Body of pancreas (tissue), 4 donors: ENCODE measurements around the gene PIAS2. TPM values are rescaled to one million over a fixed set of nuclear protein-coding genes. Genes with fewer than 3 reads are reported as not detected.

Source experiments
- ATAC-seq: fragments of 150-250 bp; one replicate; pipeline ENCODE4 v1.9.1; 2016
- DNase-seq, 4 donors: peaks; one replicate each; pipeline ENCODE4 v3.0.0-alpha.2; 2019
- H3K27ac ChIP-seq, 4 donors: fragments of 200-600 bp; sonication (generic); 1 replicate in 3 of 4; 2 replicates in 1 of 4; pipeline versions ENCODE4 v1.5.1 to v1.6.1; 2016 to 2019; ENCODE audit warnings: mild to moderate bottlenecking in 1 of 4, mixed read lengths in 1 of 4, moderate library complexity in 1 of 4
- H3K27me3 ChIP-seq, 2 donors: fragments of 200-600 bp; sonication (generic); one replicate each; pipeline ENCODE4 v1.6.0; 2016; ENCODE audit warnings: mild to moderate bottlenecking in 1 of 2
- H3K36me3 ChIP-seq, 2 donors: fragments of 200-600 bp; sonication (generic); replicated peaks in 1 of 2; 2 replicates each; pipeline ENCODE4 v1.5.1; 2016; ENCODE audit warnings: low read depth in 2 of 2; ENCODE audit not compliant: insufficient read depth in 1 of 2
- H3K4me1 ChIP-seq: fragments of 200-600 bp; sonication (generic); one replicate; pipeline ENCODE4 v1.6.0; 2016
- H3K4me3 ChIP-seq, 2 donors: fragments of 200-600 bp; sonication (generic); 1 replicate in 1 of 2; 2 replicates in 1 of 2; pipeline ENCODE4 v1.5.1; 2016 to 2019
- H3K9me3 ChIP-seq, 3 donors: fragments of 200-600 bp; sonication (generic); 1 replicate in 2 of 3; 2 replicates in 1 of 3; pipeline ENCODE4 v1.5.1; 2016
- CTCF ChIP-seq, 7 experiments: fragments of 450-650 bp in 4 of 7; fragments of 200-600 bp in 3 of 7; sonication (generic) in 3 of 7; IDR thresholded peaks; one replicate each; pipeline ENCODE4 v1.5.1; 2016 to 2019; ENCODE audit warnings: antibody characterized with exemption in 7 of 7
- POLR2A ChIP-seq, 3 donors: fragments of 450-650 bp; IDR thresholded peaks; one replicate each; pipeline ENCODE4 v1.6.1; 2016; ENCODE audit warnings: antibody characterized with exemption in 3 of 3, mild to moderate bottlenecking in 2 of 3
- WGBS, 2 donors: methylation state at CpG; one replicate each; pipeline ENCODE4 v1.1.5; 2017; 5-methylcytosine and 5-hydroxymethylcytosine counted together
- intact Hi-C: fragments of 100-400 bp; cut with DNase I; formaldehyde crosslinking; loops from one replicate; pipeline ENCODE4 v1.15.1; 2023
- total RNA-seq, 2 donors: library from RNA; depleted of rRNA; stranded (reverse); fragments of >200 nt; gene quantifications; one replicate each; pipeline ENCODE4 v1.1.0, GENCODE V29; 2016

PIAS2 gene
- total RNA-seq, 2 donors from 2014 or later, result 12.5 to 15.6 TPM

DNA sequence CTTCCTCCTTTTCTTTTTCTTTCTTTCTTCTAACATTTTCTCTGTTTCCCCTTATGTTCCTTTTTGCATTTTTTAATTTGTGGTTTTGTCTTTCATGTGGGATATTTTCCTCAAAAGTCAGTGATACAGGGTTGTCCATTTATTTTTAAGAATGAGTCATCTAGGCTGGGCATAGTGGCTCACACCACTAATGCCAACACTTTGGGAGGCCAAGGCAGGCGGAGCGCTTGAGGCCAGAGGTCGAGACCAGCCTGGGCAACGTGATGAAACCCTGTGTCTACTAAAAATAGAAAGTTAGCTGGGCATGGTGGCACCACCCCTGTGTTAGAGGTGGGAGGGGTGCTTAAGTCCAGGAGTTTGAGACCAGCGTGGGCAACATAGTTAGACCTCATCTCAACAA, 35.9 kb upstream of the PIAS2 start:
- TF ChIP-seq CTCF (IDR thresholded peaks at IDR 0.05), result no peak
- TF ChIP-seq POLR2A (IDR thresholded peaks at IDR 0.05), result no peak
- Histone ChIP-seq H3K27ac (no peak overlapping the region), H3K36me3 (no peaks in the 10 kb centered on the region), H3K9me3 (no peaks in the 10 kb centered on the region), H3K27me3 (no peaks in the 10 kb centered on the region), H3K4me1 (no peaks in the 10 kb centered on the region), H3K4me3 (no peak overlapping the region)
- ATAC-seq (no peak), DNase-seq (no peak)
- 57 to 64% methylated on average over 5 of the region's 5 CpGs for WGBS, 2 donors
- intact Hi-C loops, result no loop called here

- H3K9me3 ChIP-seq, result no peaks in the 10 kb centered on the region
- no peak overlapping the region for H3K27ac ChIP-seq
- H3K36me3 ChIP-seq, result no peaks in the 10 kb centered on the region
- no peak overlapping the region for H3K4me3 ChIP-seq
- 52 to 58% methylated on average over 5 of the region's 5 CpGs for WGBS, 2 donors
- no peak for ATAC-seq
- intact Hi-C loops, result no loop called here
- no peaks in the 10 kb centered on the region for H3K27me3 ChIP-seq
- DNase-seq, result no peak
- peaks cover 4% of the 10 kb centered on the region for H3K4me1 ChIP-seq
- TF ChIP-seq POLR2A (IDR thresholded peaks at IDR 0.05) (no peak), CTCF (IDR thresholded peaks at IDR 0.05) (peak in 3 of 7 experiments; percentile 11 to 23 (median 19))
Measured at GRCh38 chr18:46950064-46950656, 32.9 kb upstream of the PIAS2 start.

DNA sequence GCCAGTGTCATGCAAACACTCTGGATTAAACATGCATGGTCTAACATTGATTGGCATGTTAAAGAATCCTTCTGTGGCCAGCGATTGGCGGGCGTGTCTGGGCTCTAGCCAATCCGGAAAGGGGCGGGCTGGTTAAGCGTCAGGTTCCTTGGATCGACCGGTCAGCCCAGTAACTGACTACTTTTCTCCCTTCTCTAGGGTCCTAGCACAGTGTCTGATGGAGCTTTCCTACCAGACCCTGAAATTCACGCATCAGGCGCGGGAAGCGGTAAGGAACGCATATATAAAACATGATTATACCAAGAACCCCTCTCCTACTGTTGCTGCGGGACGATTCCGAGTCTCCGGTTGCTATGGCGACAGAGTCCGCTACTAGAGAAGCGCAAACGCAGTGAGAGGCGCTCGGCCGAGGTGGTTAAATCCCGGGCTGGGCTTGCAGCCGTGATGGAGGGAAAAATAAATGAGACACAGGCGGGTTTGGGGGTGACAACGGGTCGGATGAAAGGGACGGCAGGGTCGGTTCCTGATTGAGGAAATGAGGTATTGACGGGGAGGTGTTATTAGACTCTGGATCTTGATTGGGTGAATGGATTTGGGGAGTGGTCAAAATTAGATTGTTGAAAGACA, 29.5 kb upstream of the PIAS2 start:
- Histone ChIP-seq H3K9me3 (no peaks in the 10 kb centered on the region), H3K4me3 (peak overlapping the region in 1 of 2 donors; percentile 17), H3K27ac (no peak overlapping the region), H3K36me3 (no peaks in the 10 kb centered on the region), H3K27me3 (no peaks in the 10 kb centered on the region), H3K4me1 (peaks cover 4% of the 10 kb centered on the region)
- 11 to 29% methylated on average over 31 to 32 of the region's 32 CpGs for WGBS, 2 donors
- TF ChIP-seq POLR2A (IDR thresholded peaks at IDR 0.05), result no peak
- TF ChIP-seq CTCF (IDR thresholded peaks at IDR 0.05), result no peak
- intact Hi-C loops, result no loop called here
- ATAC-seq, result peak; percentile 96
- peak; percentile 78 to 89 (median 86) for DNase-seq

DNA sequence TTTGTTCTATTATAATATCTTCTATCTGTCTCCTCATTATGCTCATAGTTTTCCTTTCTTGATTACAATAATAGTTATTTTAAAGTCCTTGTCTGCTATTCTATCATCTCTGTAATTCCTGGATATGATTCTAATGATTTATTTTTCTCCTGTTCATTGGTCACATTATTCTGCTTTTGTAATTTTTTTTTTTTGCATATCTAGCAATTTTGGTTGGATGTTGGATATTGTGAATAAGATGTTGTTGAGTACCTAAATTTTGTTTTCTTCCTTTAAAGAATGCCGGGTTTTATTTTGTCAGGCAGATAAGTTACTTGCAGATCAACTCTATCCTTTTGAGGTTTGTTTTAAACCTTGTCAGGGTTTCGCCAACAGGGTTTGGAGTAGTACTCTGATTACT, 25.3 kb upstream of the PIAS2 start:
- 91 to 95% methylated on average over 2 of the region's 2 CpGs for WGBS, 2 donors
- no peak for DNase-seq
- TF ChIP-seq CTCF (IDR thresholded peaks at IDR 0.05), result no peak
- TF ChIP-seq POLR2A (IDR thresholded peaks at IDR 0.05), result no peak
- H3K4me3 ChIP-seq, result no peak overlapping the region
- ATAC-seq, result no peak
- no peaks in the 10 kb centered on the region for H3K27me3 ChIP-seq
- no peak overlapping the region for H3K27ac ChIP-seq
- no peaks in the 10 kb centered on the region for H3K9me3 ChIP-seq
- H3K36me3 ChIP-seq, result no peaks in the 10 kb centered on the region
- intact Hi-C loops, result no loop called here
- H3K4me1 ChIP-seq, result peaks cover 4% of the 10 kb centered on the region
